Right cardiac atrium (tissue), 5 donors: ENCODE measurements around the gene SGIP1. TPM values are rescaled to one million over a fixed set of nuclear protein-coding genes. Genes with fewer than 3 reads are reported as not detected.
A peak's percentile ranks its signal among the peaks of the same experiment; 100 is the strongest.

Source experiments
- ATAC-seq, 2 donors: fragments of 200-7000 bp; cut with Tn5 transposase; one replicate each; pipeline versions ENCODE4 v1.8.0 to v1.9.1; 2020; ENCODE audit warnings: moderate library complexity in 2 of 2, mild to moderate bottlenecking in 1 of 2
- DNase-seq, 3 donors: peaks; one replicate each; pipeline ENCODE4 v3.0.0-alpha.2; 2020
- H3K27ac ChIP-seq: one replicate; pipeline ENCODE4 v1.5.1; 2013; ENCODE audit warnings: mild to moderate bottlenecking, low read length, control low read depth, moderate library complexity
- H3K27me3 ChIP-seq: one replicate; pipeline ENCODE4 v1.6.1; 2013; ENCODE audit not compliant: control insufficient read depth, insufficient read depth
- H3K4me1 ChIP-seq: one replicate; pipeline ENCODE4 v1.6.1; 2013; ENCODE audit warnings: low read length; ENCODE audit not compliant: control insufficient read depth, insufficient read depth
- H3K4me3 ChIP-seq: one replicate; pipeline ENCODE4 v1.5.1; 2013; ENCODE audit warnings: low read length, control low read depth
- H3K9me3 ChIP-seq: one replicate; pipeline ENCODE4 v1.6.1; 2013; ENCODE audit warnings: low read length; ENCODE audit not compliant: control insufficient read depth
- WGBS: extraction: QIAGEN DNeasy Blood & Tissue Kit; methylation state at CpG from one replicate; pipeline ENCODE4 v1.1.7; 2013; 5-methylcytosine and 5-hydroxymethylcytosine counted together
- intact Hi-C, 4 donors: fragments of 100-400 bp; cut with DNase I; formaldehyde crosslinking; loops; one replicate each; pipeline versions ENCODE4 v1.11.0 to v1.14.0; 2022 to 2023
- polyA plus RNA-seq: library from polyadenylated mRNA; stranded (reverse); fragments of 200-250 nt; gene quantifications from one replicate; pipeline ENCODE4 v1.2.3, GENCODE V29; 2013
- total RNA-seq, 4 donors: library from RNA; stranded (reverse); fragmentation: NEBNext Ultra II Directional; extraction: Animal tissue kit (Norgen Biotek cat#: 25700); gene quantifications; one replicate each; pipeline ENCODE4 v1.2.1, GENCODE V29; 2021
- donor health status: healthy with polysubstance abuse.
- donor health status: DM: no; HTN: yes; CAD: no.
- donor health status: DM: no; HTN: no; CAD: no.
- donor health status: DM: no; HTN: yes; CAD: no; lungs with severe emphysema.
- donor health status: DM: yes; HTN: yes; CAD: no.

SGIP1 gene
- total and polyA plus RNA-seq, 5 donors, result 2.2 to 7.3 (median 5.0) TPM

DNA sequence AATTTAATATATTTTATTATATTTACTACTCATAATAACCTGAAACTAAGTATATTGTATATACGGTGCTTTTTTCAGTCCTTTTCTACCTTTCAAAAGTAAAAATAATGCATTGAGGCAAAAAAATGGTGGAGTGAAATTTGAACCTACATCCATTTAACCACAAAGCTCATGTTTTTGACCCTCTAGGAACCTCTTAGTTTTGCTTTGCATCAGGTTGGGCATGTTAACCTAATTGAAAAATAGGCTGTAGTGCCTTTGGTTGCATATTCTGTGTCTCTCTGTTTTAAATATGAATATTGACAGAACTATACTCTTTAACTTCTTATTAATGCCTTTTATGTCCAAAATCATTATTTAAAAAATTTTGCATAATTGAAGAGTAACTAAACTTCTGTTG lies 3.8 kb downstream of the SGIP1 start:
- H3K27me3 ChIP-seq, result no peaks in the 10 kb centered on the region
- WGBS, result 51% methylated on average over 1 of the region's 1 CpG
- DNase-seq (no peak), ATAC-seq (no peak)
- no peak overlapping the region for H3K4me3 ChIP-seq
- intact Hi-C loops, result no loop called here
- H3K27ac ChIP-seq, result no peak overlapping the region
- H3K9me3 ChIP-seq, result no peaks in the 10 kb centered on the region
- H3K4me1 ChIP-seq, result no peaks in the 10 kb centered on the region

- DNase-seq (no peak), ATAC-seq (no peak)
- Histone ChIP-seq H3K4me3 (no peak overlapping the region), H3K4me1 (no peaks in the 10 kb centered on the region), H3K27me3 (no peaks in the 10 kb centered on the region), H3K27ac (no peak overlapping the region), H3K9me3 (no peaks in the 10 kb centered on the region)
- 94% methylated on average over 1 of the region's 1 CpG for WGBS
- intact Hi-C loops, result no loop called here
Measured at GRCh38 chr1:66539491-66539890, 5.5 kb downstream of the SGIP1 start.

GRCh38 chr1:66540434-66541032 lies 6.6 kb downstream of the SGIP1 start:
- Histone ChIP-seq H3K4me1 (no peaks in the 10 kb centered on the region), H3K4me3 (no peak overlapping the region), H3K9me3 (no peaks in the 10 kb centered on the region), H3K27ac (no peak overlapping the region), H3K27me3 (no peaks in the 10 kb centered on the region)
- ATAC-seq (no peak), DNase-seq (no peak)
- 69% methylated on average over 3 of the region's 3 CpGs for WGBS
- intact Hi-C loops, result no loop called here

GRCh38 chr1:66542314-66542713 lies 8.4 kb downstream of the SGIP1 start:
- no peaks in the 10 kb centered on the region for H3K27me3 ChIP-seq
- H3K4me1 ChIP-seq, result no peaks in the 10 kb centered on the region
- intact Hi-C loops, result no loop called here
- no peak for ATAC-seq
- no peaks in the 10 kb centered on the region for H3K9me3 ChIP-seq
- H3K4me3 ChIP-seq, result no peak overlapping the region
- no peak for DNase-seq
- no peak overlapping the region for H3K27ac ChIP-seq
- WGBS, result 84% methylated on average over 8 of the region's 8 CpGs

GRCh38 chr1:66542811-66543767 lies 9.1 kb downstream of the SGIP1 start:
- 35% methylated on average over 8 of the region's 8 CpGs for WGBS
- Histone ChIP-seq H3K27me3 (no peaks in the 10 kb centered on the region), H3K4me1 (no peaks in the 10 kb centered on the region), H3K27ac (peak overlapping the region; percentile 58), H3K9me3 (no peaks in the 10 kb centered on the region), H3K4me3 (no peak overlapping the region)
- ATAC-seq (peak; percentile 89 to 95), DNase-seq (peak; percentile 51 to 75 (median 71))
- intact Hi-C loops, result no loop called here

DNA sequence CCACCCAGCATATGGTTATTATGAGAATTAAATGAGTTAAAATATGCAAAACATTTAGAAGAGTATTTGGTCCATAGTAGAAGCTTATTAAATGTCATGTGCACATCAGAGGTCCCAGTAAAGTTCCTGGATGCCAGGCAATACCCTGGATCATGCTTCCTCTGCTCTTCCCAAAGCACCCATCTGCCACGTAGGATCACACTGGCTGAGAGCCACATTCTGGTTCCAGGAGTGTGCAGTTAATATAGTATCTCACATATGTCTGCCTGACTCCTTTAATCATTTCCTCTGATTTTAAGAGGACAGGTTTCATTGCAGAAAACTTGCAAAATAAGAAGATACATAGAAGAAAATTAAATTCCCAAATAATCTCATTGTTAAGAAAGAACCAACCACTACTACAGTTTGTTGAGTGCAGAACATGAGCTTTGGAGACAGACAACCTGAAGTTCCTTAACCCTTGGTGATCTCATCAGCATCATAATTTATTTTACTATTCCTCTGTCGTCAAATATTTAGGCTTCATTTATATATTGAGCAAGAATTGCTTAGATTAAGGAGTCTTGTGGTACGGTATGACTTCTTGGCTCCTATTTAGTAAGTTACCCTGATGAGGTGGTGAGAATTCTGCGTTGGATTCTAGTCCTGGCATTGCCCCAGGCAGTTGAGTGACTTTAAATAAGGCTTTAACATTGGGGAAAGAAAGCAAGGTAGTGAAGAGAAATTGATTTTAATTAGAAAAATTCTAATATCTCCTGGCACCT lies 12.3 kb downstream of the SGIP1 start:
- DNase-seq (peak in 1 of 3 donors; percentile 6), ATAC-seq (no peak)
- Histone ChIP-seq H3K4me3 (no peak overlapping the region), H3K9me3 (no peaks in the 10 kb centered on the region), H3K4me1 (no peaks in the 10 kb centered on the region), H3K27me3 (no peaks in the 10 kb centered on the region), H3K27ac (no peak overlapping the region)
- intact Hi-C loops, result no loop called here
- WGBS, result 59% methylated on average over 4 of the region's 4 CpGs

GRCh38 chr1:66549017-66549416 lies 15.1 kb downstream of the SGIP1 start:
- intact Hi-C loops, result no loop called here

GRCh38 chr1:66550243-66550642 lies 16.3 kb downstream of the SGIP1 start:
- intact Hi-C loops, result no loop called here
- DNase-seq (no peak), ATAC-seq (peak in 1 of 2 donors; percentile 71)
- no peaks in the 10 kb centered on the region for H3K27me3 ChIP-seq
- H3K4me1 ChIP-seq, result no peaks in the 10 kb centered on the region
- no peak overlapping the region for H3K4me3 ChIP-seq
- 99% methylated on average over 1 of the region's 1 CpG for WGBS
- H3K27ac ChIP-seq, result no peak overlapping the region
- no peaks in the 10 kb centered on the region for H3K9me3 ChIP-seq

More at GRCh38 chr1:66549017-66549416, 15.1 kb downstream of the SGIP1 start:
- Histone ChIP-seq H3K27ac (no peak overlapping the region), H3K9me3 (no peaks in the 10 kb centered on the region), H3K4me1 (no peaks in the 10 kb centered on the region), H3K4me3 (no peak overlapping the region), H3K27me3 (no peaks in the 10 kb centered on the region)
- DNase-seq (no peak), ATAC-seq (no peak)

DNA sequence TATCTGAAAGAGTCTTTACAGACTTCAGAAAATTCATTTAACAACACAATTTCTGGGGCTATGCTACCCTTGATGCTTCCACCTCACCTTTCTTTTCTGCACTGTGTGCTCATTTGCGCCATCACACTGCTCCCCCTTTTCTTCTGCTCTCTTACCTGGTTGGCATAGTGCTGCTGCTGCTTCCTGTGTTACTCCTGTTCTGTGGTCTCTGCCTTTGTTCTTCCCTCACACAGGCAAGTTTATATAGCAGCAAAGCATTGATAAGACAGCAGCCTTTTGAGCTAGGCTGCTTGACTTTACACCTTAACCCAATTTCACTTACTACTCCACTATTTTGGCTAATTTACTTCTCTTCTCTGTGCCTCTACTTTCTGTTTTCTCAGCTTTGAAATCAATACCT lies 18.3 kb downstream of the SGIP1 start:
- intact Hi-C loops, result no loop called here
- DNase-seq (no peak), ATAC-seq (no peak)
- H3K4me1 ChIP-seq, result peaks cover 2% of the 10 kb centered on the region
- no peak overlapping the region for H3K4me3 ChIP-seq
- WGBS, result 89% methylated on average over 1 of the region's 1 CpG
- no peaks in the 10 kb centered on the region for H3K27me3 ChIP-seq
- H3K27ac ChIP-seq, result no peak overlapping the region
- H3K9me3 ChIP-seq, result no peaks in the 10 kb centered on the region

DNA sequence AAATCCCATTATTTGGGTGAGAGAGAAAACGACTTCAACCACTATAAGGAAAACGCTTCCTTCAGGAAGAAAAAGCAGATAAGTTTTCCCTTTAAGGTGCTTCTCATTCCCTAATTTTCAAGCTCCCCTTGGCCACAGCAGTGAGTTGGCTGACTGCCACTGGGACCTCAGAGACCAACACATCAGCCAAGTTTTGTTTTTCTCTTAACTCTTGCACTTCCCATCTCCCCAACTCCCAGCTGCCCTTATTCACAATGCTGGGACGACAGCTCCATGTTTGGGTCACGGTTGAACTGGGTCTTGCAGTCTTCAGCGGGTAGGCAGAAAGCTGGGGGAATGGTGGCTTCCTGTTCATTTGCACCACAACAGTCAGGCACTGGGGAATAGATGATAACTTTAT lies 18.9 kb downstream of the SGIP1 start:
- no peaks in the 10 kb centered on the region for H3K9me3 ChIP-seq
- no peak for ATAC-seq
- H3K27me3 ChIP-seq, result no peaks in the 10 kb centered on the region
- no peak overlapping the region for H3K27ac ChIP-seq
- no peak overlapping the region for H3K4me3 ChIP-seq
- 36% methylated on average over 5 of the region's 5 CpGs for WGBS
- H3K4me1 ChIP-seq, result peaks cover 2% of the 10 kb centered on the region
- intact Hi-C loops, result no loop called here
- peak; percentile 39 to 80 (median 74) for DNase-seq

DNA sequence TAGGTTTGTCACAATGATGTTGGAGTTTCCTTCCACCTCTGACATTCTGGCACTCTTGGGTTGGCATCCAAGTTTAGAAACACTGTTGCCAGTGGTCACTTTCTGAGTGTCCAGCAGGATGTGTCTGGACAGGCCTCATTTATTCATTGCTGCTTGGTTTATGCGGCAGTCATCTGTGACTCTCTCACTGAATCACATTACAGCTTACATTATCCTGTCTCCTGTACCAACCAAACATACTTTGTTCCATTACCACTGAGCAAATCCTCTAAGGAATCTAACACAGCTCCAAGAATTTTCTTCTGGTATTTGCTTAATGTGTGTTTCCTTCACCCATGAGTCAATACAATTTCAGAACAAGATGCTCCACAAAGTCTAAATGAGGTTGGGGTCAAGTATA lies 19.9 kb downstream of the SGIP1 start:
- Histone ChIP-seq H3K4me3 (no peak overlapping the region), H3K4me1 (peaks cover 2% of the 10 kb centered on the region), H3K27me3 (no peaks in the 10 kb centered on the region), H3K27ac (no peak overlapping the region), H3K9me3 (no peaks in the 10 kb centered on the region)
- 91% methylated on average over 1 of the region's 1 CpG for WGBS
- intact Hi-C loops, result no loop called here
- DNase-seq (no peak), ATAC-seq (no peak)
